DMS53 (cell line): ENCODE data around the gene FAM193A.
A peak's percentile ranks its signal among the peaks of the same experiment; 100 is the strongest.
"Not testable (repeated sequence)": the region's sequence is repeated elsewhere in the genome, so short reads cannot be mapped to it uniquely, and the experiment has no call there.

Experiments used
- DNase-seq: peaks from one replicate; lab custom pipeline; 2025; lab: John Stamatoyannopoulos, UW

FAM193A gene

GRCh38 chr4:2578106-2578505 lies 41.7 kb downstream of the FAM193A start:
- no peak for DNase-seq

DNA sequence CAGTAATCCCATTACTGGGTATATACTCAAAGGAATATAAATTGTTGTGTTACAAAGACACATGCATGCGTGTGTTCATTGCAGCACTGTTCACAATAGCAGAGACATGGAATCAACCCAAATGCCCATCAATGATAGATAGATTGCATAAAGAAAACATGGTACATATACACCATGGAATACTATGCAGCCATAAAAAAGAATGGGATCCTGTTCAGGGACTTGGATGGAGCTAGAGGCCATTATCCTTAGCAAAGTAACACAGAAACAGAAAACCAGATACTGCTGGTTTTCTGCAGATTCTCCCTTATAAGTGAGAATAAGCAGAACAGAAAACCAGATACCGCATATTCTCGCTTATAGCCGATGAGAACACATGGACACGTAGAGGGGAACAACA lies 43.5 kb downstream of the FAM193A start:
- DNase-seq: no peak

- DNase-seq: peak; percentile 49
These were observed 46.6 kb downstream of the FAM193A start for GRCh38 chr4:2583092-2583491.

DNA sequence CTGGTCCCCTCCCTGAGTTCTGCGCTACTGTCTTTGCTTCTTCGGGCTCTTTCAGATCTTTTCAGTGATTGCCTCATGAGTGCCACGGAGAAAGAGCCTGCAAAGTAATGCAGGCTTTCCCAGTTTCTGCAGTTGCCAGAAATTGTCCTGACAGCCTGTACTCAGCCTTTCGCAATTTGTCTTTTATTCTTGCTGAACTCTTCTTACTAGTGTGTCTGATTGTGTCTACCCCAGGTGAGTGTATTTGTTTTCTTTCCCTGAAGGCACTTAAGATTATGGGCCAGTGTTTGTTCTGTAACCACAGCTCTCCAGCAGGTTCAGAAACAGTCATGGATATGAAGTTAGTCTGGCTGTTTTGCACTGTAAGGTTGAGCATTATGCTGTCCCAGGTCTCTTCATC lies 47.1 kb downstream of the FAM193A start:
- DNase-seq: peak; percentile 86

DNA sequence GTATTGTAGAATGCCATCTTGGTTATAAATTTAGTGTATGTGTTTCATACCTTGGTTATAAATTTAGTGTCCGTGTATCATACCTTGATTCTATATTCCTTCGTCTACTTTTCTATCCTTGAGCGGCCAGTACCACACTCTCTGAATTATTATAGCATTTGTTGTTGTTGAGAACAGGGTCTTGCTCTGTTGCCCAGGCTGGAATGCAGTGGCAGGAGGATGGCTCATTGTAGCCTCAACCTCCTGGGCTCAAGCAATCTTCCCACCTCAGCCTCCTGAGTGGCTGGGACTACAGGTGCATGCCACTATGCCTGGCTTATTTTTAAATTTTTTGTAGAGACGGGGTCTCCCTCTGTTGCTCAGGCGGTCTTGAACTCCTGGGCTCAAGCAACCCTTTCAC lies 50.1 kb downstream of the FAM193A start:
- DNase-seq: no peak

GRCh38 chr4:2587213-2587823 lies 50.9 kb downstream of the FAM193A start:
- DNase-seq: no peak

DNA sequence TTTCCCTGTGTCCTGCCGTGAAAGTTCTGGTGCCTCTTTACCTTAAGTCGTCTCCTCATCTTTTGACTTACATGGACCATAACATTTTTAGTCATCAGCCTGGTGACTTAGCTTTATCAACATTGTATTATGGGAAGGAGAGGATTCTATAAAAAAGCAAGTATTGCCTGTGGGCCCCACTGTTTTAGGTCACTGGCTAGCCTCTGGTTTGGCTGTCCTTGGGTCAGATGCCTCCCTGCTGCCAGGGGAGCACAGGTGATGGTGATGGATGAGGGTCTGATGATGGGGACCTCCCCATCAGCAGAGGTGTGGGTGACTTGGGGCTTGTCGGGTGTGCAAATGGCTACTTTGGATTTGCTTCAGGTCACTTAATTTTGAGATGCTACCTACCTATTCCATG lies 51.8 kb downstream of the FAM193A start:
- no peak for DNase-seq

- DNase-seq: no peak
These were observed 54.7 kb downstream of the FAM193A start for GRCh38 chr4:2591189-2591588.

GRCh38 chr4:2592014-2592413 lies 55.6 kb downstream of the FAM193A start:
- not testable (repeated sequence) for DNase-seq

- no peak for DNase-seq
These were observed 56.1 kb downstream of the FAM193A start for GRCh38 chr4:2592572-2592971.

- no peak for DNase-seq
These were observed 56.6 kb downstream of the FAM193A start for GRCh38 chr4:2593003-2593402.

GRCh38 chr4:2595436-2595835 lies 59.0 kb downstream of the FAM193A start:
- no peak for DNase-seq

DNA sequence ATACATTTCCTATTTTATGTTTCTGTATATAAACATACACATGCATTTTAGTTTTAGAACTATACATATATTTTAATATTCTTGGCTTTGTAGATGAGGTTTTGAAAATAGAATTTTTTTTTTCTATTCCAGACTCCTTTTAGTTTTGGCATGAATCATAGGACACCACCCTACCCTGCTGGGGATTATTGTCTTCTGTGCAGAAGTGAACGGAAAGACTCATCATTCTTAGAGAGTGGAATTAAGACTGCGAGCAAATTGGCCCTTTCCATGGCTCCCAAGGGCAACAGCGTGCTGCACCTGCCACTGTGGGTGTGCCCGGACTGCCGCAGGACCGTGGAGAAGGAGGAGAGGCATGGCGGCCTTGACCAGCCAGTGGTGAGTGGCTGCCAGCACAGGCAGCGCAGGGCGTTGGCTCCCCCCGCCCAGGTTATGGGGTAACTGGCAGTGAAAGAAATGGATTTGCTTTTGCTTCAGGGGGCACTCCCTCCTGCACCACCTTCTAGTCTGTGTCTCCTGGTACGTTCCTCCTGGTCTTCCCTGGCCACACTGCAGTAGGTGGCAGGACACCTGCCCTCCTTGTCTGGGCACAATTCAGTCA lies 59.6 kb downstream of the FAM193A start:
- no peak for DNase-seq

GRCh38 chr4:2596611-2597010 lies 60.2 kb downstream of the FAM193A start:
- DNase-seq: no peak

DNA sequence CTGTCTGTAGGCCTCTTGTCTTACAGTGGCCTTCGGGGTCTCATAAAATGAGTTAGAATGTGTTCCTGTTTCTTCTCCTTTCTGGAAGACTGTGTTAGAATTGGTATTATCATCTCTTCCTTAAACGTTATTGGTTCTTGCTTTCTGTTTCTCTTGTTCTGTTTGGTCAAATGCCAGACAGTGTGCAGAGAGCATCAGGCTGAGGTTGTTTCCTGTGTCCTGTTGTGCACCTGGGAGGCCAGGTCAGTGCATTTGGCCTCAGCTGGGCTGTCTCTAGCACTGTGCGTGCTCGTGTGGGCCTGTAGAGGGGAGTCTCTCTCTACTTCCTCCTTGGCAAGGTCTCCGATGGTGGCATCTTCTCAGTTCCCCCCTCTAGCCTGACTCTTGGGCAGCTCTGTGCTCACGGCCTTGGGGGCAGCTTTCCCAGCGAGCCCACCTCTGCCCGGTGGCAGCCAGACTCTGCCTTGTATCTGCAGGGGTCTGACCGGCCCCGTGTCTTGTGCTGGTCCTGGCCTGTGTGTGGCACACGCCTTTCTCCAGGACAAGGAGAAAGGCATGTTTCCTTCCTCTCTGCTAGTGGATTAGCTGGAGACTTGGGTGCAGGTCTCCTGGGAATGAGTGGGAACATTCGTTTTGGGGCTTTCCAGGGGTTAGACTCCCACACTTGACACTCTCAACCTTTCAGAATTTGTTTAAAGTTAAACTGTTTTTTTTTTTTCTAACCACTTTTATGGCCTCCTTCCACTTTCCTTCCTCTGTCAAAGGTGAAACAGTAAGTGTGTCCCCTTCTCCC lies 62.3 kb downstream of the FAM193A start:
- DNase-seq: no peak

DNA sequence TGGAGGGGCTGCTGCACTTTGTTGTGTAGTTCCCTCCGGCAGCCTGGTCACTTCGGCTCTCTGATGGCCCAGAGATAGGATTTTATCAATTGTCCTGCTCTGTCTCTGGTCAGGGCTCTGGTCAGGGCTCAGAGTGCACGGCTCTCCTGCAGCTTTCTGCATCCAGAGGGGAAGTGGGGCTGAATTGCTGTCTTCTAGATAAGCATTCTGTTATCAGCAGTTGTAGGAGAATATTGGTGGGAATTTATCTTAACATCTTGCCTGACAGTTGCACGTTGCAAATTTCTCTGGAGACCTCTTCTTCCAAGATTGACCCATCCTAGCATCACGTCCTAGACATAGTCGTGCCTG lies 62.8 kb downstream of the FAM193A start:
- no peak for DNase-seq

GRCh38 chr4:2600878-2601277 lies 64.4 kb downstream of the FAM193A start:
- no peak for DNase-seq

DNA sequence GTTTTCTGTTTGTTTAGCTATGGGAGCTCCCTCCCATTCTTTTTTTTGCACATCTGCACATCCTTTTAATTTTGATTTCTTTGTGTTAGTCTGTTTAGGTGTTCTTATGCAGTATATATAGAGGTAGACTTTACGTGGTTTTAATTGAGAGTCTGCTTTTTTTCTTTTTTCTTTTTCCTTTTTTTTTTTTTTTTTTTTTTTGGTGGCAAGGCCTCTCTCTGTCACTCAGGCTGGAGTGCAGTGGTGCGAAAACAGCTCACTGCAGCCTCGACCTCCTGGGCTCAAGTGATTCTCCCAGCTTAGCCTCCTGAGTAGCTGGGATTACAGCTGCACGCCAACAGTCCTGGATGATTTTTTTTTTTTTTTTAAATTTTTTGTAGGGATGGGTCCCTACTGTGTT lies 68.2 kb downstream of the FAM193A start:
- no peak for DNase-seq

DNA sequence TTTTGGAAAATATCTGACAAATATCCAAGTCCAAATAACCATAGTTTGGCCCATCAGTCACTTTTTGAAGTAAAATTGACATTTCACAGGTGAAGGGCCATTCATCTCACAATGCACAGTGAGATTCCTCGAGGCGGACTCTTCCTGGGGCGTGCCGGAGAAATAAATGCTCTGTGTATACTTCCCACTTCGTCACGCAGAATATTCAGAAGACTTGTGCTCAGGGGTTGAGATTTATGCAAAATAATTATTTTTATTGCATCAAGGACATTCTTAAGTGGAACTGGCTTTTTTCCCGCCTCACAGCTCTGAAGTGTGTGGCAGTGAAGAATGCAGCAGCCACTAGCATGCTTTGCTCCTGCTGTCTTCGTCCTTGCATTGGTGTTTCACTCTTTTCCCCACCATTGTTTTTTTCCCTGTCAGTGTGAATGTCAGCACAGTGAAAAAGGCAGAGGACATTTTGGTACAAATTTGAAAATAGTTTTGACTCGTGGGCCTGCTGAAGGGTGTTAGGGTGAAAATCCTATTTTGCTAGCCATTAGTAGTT lies 70.6 kb downstream of the FAM193A start:
- no peak for DNase-seq

DNA sequence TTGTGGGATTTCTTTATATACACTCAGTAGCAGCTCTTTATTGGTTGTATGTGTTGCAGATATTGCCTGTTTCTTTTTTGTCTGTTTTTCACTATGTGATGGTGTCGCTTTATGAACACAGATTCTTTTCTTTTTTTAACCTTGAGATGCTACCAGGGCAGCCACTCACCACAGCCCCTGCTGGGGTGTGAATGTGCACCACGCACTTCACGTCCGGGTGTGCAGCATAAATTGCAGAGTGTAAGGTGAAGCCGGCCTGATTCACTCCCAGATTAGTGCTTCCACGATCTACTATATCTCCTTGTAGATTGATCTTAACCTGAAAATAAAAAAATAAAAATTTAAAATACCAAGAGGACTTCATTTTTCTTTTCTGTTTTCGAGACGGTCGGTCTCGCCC lies 71.4 kb downstream of the FAM193A start:
- DNase-seq: no peak

DNA sequence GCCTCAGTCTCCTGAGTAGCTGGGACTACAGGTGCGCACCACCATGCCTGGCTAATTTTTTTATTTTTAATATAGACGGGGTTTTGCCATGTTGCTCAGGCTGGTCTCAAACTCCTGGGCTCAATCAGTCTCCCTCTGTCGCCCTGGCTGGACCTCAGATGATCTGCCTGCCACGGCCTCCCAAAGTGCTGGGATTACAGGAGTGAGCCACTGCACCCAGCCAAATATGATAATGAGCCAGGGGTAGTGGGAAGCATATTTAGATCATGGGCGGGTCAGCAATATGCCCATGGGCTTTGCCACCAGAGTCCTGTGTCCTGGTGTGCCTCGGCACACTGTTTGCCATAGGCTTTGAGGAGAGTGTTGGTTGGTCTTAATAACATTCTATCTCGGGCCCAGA lies 71.8 kb downstream of the FAM193A start:
- DNase-seq: no peak

GRCh38 chr4:2615821-2616220 lies 79.4 kb downstream of the FAM193A start:
- no peak for DNase-seq

- DNase-seq: no peak
These were observed 81.5 kb downstream of the FAM193A start for GRCh38 chr4:2617955-2618354.
